ES-I3 (cell line): ENCODE measurements around the gene ABHD15.

Source experiments
- H3K36me3 ChIP-seq: 2 replicates; pipeline ENCODE4 v1.6.1; 2013; ENCODE audit warnings: mild to moderate bottlenecking, low read length, control low read depth, moderate library complexity; ENCODE audit not compliant: insufficient read depth
- H3K4me1 ChIP-seq: 2 replicates; pipeline ENCODE4 v1.6.1; 2013; ENCODE audit warnings: mild to moderate bottlenecking, control low read depth, low read length; ENCODE audit not compliant: insufficient read depth
- H3K9ac ChIP-seq: 2 replicates; pipeline ENCODE4 v1.6.1; 2013; ENCODE audit warnings: low read depth, mild to moderate bottlenecking, low read length, moderate library complexity
- H3K9me3 ChIP-seq: 2 replicates; pipeline ENCODE4 v1.6.1; 2013; ENCODE audit warnings: mild to moderate bottlenecking, low read length, moderate library complexity; ENCODE audit not compliant: control insufficient read depth, insufficient read depth

Gene ABHD15, protein sequence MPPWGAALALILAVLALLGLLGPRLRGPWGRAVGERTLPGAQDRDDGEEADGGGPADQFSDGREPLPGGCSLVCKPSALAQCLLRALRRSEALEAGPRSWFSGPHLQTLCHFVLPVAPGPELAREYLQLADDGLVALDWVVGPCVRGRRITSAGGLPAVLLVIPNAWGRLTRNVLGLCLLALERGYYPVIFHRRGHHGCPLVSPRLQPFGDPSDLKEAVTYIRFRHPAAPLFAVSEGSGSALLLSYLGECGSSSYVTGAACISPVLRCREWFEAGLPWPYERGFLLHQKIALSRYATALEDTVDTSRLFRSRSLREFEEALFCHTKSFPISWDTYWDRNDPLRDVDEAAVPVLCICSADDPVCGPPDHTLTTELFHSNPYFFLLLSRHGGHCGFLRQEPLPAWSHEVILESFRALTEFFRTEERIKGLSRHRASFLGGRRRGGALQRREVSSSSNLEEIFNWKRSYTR

DNA sequence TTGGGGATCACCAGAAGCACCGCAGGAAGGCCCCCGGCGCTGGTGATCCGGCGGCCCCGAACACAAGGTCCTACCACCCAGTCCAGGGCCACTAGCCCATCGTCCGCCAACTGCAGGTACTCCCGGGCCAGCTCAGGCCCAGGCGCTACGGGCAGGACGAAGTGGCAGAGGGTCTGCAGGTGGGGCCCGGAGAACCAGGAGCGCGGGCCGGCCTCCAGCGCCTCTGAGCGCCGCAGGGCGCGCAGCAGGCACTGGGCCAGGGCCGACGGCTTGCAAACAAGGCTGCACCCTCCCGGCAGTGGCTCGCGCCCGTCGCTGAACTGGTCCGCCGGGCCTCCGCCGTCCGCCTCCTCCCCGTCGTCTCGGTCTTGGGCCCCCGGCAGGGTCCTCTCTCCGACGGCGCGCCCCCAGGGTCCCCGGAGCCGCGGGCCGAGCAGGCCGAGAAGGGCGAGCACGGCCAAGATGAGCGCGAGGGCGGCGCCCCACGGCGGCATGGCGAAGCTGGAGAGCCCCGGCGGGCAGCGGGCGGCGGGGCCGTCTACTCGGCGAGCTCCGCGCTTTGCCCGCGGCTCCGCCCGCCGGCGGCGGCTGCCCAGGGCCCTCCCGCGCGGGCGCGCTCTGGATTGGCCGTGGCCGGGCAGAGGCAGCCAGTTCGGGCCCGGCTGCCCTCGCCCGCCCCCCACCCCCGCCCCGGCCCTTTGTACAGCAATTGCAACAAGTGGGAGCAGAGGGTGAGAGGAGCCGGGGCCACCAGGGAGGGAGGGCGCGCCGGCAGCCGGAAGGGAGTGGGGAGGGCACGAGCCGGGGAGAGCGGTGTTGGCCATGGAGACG is at the start of gene ABHD15:
Gene ABHD15 (minus strand): TSS at position 565 of the 831 bp plus-strand sequence. CDS start 71 bp downstream, at position 494.
- H3K4me1 ChIP-seq, result peaks cover 6% of the 10 kb centered on the region; the same call in 1 of the 2 replicates
- H3K36me3 ChIP-seq, result no peaks in the 10 kb centered on the region
- H3K9me3 ChIP-seq, result no peaks in the 10 kb centered on the region
- H3K9ac ChIP-seq, result peak within 1 kb of the TSS; percentile 54

DNA sequence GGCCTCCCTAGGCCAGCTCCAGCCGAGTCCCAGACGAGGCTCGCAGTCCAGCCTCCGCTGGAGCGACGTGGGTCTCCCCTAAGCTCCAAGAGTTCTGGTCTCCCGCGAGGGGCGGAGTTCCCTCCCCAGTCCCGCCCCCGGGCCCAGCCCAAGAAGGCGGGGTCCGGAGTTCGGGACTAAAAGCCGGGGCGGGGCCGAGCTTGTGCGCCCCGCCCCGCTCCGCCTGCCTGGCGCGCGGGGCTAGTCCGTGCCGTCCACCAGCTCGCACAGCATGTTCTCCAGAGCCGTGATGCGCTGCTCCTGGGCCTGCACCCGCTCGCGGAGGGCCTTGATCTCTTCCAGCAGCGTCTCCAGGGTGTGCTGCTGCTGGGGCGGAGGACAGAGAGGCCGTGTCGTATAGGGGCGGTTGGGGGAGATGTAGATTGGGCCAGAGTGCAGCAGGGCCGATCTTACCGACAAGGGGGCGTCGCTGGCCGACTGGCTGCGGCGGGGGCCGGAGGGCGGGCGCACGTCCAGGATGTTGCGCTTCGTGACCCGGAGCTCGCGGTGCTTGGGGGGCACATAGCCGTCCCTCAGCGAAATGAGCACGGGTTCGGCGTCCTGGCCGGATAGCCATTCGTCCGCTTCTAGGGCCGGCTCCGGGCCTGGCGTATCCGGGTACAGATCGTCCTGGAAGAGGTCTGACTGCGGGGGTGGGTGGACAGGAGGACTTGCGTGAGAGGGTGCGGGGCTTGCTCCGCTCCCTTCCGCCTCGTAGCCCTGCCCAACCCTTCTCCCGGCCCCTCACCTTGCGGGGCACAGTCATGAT is 48.9 kb upstream of the ABHD15 start:
- Histone ChIP-seq H3K9me3 (peaks cover 3% of the 10 kb centered on the region; the same call in 1 of the 2 replicates), H3K9ac (peak overlapping the region; percentile 73), H3K4me1 (peaks cover 35% of the 10 kb centered on the region), H3K36me3 (no peaks in the 10 kb centered on the region)

DNA sequence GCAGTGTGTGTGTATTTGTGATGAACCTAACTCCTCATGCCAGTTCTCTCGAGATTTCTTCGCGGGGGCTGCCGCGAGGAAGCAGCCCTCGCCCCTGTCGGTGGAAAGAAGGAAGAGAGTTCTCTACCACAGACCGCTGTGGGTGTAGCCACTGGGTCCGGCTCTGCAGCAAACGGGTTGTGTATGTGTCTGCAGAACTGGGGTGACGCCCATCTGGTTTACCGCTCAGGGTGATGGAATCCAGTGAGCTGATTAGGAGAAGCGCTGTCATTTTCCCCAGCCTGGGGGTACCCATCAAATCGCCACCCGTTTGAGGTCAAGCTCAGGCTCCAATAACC is 48.2 kb upstream of the ABHD15 start:
- Histone ChIP-seq H3K9ac (peak overlapping the region; percentile 73; the same call in 1 of the 2 replicates), H3K36me3 (no peaks in the 10 kb centered on the region), H3K9me3 (peaks cover 3% of the 10 kb centered on the region; the same call in 1 of the 2 replicates), H3K4me1 (peaks cover 28% of the 10 kb centered on the region)

DNA sequence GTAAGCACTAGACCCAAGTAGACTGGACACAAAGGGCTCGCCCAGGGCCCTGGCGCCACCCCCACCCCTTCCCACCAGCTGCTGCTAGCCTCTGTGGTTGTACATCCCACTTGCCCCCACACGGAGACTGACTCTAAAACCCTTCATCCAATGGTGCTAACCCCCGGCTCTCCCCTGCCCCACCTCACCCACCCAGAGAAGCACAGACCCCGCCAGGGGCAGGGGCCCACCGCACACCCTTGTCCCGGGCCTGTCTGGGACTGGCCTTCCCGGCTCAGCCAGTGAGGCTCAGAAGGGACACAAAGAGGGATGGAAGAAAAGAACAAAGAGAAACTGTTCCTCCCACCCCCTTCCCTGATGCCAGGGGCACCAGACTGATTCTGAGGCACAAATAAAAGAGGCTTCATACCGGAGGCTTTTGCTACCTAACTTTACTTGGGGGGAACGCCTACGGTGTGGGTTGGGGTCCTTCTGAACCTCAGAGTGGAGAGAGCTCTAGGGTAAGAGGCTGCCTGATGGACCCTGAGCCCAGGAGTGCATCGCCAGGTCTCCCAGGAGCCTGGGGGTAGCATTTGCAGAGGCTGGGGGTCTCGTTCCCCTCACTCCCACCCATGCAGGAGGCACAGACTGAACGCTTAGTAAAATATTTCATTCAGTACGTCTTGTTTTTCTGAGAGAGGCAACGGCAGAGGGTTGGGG is 47.7 kb upstream of the ABHD15 start:
- Histone ChIP-seq H3K36me3 (no peaks in the 10 kb centered on the region), H3K9me3 (peaks cover 3% of the 10 kb centered on the region; the same call in 1 of the 2 replicates), H3K4me1 (peaks cover 23% of the 10 kb centered on the region), H3K9ac (peak overlapping the region; percentile 73; the same call in 1 of the 2 replicates)

DNA sequence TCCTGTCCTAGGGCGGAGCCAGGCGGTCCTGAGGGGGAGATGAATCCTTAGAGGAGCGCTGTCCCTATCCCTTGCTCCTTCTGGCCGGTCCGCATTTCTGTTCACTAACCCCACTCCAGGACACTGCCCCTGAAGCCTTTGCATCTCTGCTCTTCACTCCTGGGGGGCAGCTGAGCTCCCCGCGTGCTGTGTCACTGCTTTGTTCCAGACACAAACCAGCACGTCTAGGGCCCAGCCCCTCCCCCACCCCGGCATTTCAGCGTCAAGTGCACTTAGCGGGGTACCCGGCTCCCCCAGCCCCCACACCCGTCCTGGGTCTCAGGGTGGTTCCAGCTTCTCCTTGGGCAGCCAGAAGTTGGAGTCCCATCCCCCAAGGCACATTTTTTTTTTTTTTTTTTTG is 47.0 kb upstream of the ABHD15 start:
- Histone ChIP-seq H3K9me3 (peaks cover 3% of the 10 kb centered on the region; the same call in 1 of the 2 replicates), H3K9ac (peak overlapping the region; percentile 44; the same call in 1 of the 2 replicates), H3K36me3 (no peaks in the 10 kb centered on the region), H3K4me1 (peaks cover 20% of the 10 kb centered on the region; the same call in 1 of the 2 replicates)

DNA sequence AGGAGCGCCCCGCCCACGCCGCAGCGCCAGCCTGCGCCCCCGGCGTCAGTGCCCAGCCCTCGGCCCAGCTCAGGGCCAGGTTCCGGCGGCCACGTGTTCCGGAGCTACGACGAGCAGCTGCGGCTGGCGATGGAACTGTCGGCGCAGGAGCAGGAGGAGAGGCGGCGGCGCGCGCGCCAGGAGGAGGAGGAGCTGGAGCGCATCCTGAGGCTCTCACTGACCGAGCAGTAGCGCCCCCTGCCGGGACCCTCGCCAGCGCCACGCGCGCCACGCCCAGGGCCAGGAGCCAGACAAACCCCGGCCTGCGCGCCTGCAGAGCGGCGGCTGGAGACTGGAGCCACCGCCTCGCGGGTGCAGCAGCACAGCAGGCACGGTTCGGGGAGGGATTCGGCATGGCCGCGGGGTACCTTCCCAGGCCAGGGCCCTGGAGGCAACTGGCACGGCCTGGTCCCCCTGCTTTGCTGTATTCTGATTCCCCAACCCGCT is 46.6 kb upstream of the ABHD15 start:
- Histone ChIP-seq H3K9me3 (peaks cover 3% of the 10 kb centered on the region; the same call in 1 of the 2 replicates), H3K4me1 (peaks cover 18% of the 10 kb centered on the region; the same call in 1 of the 2 replicates), H3K36me3 (no peaks in the 10 kb centered on the region), H3K9ac (peak overlapping the region; percentile 44; the same call in 1 of the 2 replicates)

DNA sequence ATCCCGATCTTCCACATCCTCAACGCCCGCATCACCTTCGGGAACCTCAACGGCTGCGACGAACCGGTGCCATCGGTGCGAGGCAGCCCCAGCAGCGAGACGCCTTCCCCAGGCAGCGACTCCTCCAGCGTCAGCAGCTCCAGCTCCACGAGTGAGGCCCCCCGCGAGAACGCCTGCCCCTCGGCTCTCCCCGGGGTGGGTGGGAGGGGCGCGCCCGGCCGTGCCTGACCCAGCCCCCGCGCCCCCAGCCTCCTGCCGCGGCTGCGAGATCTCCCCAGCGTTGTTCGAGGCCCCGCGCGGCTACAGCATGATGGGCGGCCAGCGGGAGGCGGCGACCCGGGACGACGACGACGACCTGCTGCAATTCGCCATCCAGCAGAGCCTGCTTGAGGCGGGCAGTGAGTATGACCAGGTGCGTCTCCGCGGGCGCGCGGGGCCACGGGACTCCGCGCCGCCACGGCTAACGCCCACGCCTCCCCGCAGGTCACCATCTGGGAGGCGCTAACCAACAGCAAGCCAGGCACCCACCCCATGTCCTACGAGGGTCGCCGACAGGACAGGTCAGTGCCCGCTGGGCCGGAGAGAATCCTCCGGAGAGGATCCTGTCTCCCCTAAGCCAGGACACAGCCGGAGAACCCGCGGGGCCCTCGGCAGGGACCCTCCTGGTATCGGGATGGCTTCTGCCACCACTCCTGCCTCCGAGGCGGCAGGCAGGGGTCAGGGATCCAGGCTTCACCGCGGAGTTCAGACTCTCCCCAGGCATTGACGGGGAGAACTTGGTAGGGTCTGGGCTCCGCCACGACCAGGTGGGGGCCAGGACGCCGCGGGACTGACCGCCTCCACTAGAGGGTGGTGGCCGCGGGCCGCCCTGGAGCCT is 45.8 kb upstream of the ABHD15 start:
- Histone ChIP-seq H3K36me3 (no peaks in the 10 kb centered on the region), H3K9ac (no peak overlapping the region), H3K4me1 (peaks cover 16% of the 10 kb centered on the region; the same call in 1 of the 2 replicates)

DNA sequence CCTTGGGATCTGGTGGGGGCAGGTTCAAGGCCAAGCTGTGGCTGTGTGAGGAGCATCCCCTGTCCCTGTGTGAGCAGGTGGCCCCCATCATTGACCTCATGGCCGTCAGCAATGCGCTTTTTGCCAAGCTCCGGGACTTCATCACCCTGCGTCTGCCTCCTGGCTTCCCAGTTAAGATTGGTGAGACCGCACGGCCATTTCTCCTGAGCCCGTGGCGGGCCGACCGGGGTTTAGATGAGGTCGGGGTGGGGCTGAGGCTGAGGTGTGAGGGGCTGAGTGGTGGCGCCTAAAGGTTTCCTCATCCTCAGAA is 45.2 kb upstream of the ABHD15 start:
- Histone ChIP-seq H3K9ac (no peak overlapping the region), H3K36me3 (no peaks in the 10 kb centered on the region), H3K4me1 (peaks cover 16% of the 10 kb centered on the region; the same call in 1 of the 2 replicates), H3K9me3 (peaks cover 3% of the 10 kb centered on the region; the same call in 1 of the 2 replicates)

More for the DNA sequence above, 45.8 kb upstream of the ABHD15 start:
- peaks cover 3% of the 10 kb centered on the region; the same call in 1 of the 2 replicates for H3K9me3 ChIP-seq

DNA sequence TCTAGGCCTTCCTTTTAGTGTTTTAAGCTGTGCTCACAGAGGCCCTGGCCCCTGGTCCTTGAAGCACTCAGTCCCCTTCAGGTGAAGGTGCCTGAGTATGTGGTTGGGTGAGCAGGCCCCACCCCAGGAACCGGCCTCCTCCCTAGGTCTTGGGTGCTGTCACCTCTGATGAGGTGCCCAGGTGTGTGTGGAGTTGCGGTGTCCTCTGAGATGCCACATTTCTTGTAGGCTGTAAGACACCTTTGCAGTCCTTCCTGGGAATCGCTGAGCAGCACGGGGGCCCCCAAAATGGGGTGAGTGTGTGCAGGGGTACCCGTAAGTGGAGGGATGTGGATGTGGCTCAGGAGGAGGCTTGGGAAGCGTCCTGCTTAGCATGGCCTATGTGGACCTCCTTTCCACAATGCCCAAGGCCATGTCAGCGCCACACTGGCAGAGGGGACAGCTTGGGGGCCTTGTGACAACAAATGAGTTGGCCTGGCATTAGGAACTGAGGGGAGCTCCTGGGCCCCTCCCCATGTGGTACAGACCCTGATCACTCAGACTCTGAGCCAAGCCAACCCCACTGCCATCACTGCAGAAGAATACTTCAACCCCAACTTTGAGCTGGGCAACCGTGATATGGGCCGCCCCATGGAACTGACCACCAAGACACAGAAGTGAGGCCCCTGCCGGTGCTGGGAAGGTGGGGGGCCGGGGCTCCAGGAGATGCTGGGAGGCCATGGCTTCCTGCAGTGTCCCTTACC is 44.7 kb upstream of the ABHD15 start:
- Histone ChIP-seq H3K9me3 (peaks cover 3% of the 10 kb centered on the region; the same call in 1 of the 2 replicates), H3K4me1 (peaks cover 14% of the 10 kb centered on the region; the same call in 1 of the 2 replicates), H3K36me3 (no peaks in the 10 kb centered on the region), H3K9ac (no peak overlapping the region)

DNA sequence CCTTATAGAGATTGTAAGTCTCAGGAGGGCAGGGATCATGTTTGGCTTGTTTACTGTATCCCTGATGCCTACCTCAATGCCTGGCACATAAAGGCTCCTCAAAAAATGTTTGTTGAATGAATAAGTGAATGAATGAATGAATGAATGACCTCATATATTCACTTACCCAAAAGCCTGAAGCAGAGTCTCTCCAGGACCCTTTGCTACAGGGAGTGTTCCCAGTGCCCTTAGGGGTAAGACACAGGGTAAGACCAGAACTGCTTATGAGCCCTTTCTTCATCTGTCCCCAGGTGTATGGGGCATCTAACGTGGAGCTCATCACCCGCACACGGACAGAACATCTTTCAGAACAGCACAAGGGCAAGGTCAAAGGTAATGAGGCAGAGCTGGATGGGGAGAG is 43.6 kb upstream of the ABHD15 start:
- Histone ChIP-seq H3K9me3 (peaks cover 3% of the 10 kb centered on the region; the same call in 1 of the 2 replicates), H3K36me3 (no peaks in the 10 kb centered on the region), H3K9ac (no peak overlapping the region), H3K4me1 (peaks cover 12% of the 10 kb centered on the region; the same call in 1 of the 2 replicates)

DNA sequence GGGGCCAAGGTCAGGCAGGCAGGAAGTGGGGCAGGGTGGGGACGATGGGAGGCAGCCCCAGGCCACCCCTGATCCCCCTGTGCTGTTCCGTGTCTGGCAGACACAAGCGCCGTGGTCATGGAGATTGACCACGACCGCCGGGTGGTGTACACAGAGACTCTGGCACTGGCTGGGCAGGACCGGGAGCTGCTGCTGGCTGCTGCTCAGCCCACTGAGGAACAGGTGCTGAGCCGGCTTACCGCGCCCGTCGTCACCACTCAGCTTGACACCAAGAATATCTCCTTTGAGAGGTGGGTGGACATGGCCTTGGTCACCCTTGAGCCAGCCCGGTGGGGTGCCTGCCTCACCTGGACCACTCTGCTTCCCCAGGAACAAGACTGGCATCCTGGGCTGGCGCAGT is 42.1 kb upstream of the ABHD15 start:
- Histone ChIP-seq H3K36me3 (no peaks in the 10 kb centered on the region), H3K4me1 (peaks cover 3% of the 10 kb centered on the region; the same call in 1 of the 2 replicates), H3K9ac (no peak overlapping the region), H3K9me3 (peaks cover 3% of the 10 kb centered on the region; the same call in 1 of the 2 replicates)
